Left kidney (tissue), 2 donors: Measurements from ENCODE around the gene HOXD10. TPM values are rescaled to one million over a fixed set of nuclear protein-coding genes. Genes with fewer than 3 reads are reported as not detected.
A peak's percentile ranks its signal among the peaks of the same experiment; 100 is the strongest.

Experiments used
- DNase-seq: peaks from one replicate; pipeline ENCODE4 v3.0.0-alpha.2; 2013
- polyA plus RNA-seq: library from polyadenylated mRNA; unstranded; fragments of 120-200 nt; gene quantifications from one replicate; pipeline ENCODE4 v1.2.1, GENCODE V29; 2013; ENCODE audit not compliant: insufficient read length

The HOXD10 gene
- polyA plus RNA-seq, 1 donor = 220 TPM

DNA sequence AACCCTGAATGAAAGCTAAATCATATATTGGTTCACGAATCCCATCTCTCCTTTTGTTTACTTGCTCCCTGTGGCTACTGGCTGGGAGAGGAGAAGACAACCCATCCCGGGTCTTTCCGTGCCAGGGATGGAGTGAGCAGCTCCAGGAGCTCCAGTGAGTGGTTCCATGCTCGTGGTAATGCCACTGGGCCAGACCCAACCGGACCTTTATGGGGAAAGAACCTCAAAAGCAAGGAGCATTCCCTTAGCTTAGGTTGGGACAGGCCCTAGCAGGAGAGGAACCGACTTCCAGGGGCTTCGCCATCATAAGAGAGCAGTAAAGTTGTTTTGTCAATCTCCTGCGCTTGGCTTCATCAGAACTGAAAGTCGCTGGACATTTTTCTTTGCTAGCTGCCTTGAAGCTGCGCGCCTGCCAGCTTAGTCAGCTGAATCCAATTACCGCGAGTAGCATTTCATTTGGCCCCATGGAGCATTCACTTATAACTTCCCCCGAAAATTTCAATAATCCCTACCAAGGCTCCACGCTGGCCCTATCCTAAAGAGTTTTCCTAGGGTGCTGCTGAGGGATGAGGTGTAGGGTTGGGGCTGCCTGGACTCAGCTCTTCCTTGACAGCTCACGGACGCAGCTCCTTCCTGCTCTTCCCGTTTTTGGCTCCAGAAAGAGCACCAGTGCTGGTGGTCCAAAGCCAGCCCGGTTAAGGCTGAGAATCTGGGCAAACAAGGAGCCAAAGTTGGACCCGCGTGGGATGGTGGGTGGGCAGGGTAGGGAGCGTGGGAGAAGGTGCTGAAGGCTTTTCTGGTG is 45.4 kb downstream of the HOXD10 start:
- peak; percentile 75 for DNase-seq

DNA sequence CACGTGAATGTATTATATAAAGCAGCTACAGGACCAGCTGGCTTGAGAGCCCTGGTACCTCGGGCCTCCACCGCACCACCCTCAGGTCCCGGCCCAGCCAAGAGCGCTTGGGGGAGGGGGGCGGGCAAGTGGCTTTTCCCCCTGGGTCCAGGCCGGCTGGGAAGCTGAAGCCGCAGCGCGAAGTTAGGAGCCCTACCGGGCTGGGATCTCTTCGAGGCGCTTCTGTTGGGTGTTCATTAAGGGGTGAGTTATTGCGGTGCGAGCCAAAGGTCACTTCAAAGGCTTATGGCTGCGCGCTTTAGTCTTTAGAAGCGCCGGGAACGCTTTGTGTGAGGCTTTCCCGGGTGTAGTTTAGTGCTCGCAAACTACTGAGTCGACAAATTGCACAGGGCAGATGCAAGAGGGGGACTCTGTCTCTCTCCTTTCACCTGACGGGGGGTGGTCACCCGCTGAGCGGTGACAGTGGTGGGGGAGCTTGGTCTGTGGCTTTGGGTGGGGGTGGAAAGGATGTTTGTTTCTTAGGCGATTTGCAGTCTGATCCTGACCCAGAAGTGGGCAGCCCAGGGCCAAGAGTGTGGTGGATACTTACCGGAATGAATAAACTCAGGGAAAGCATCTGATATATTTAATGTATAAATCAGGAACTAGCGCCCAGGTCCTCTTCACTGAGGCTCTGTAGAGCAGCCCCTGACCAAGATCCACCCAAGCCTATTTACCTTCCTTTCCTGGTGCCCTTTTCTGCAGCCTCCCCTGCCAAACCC is 46.5 kb downstream of the HOXD10 start:
- peak; percentile 92 for DNase-seq

DNA sequence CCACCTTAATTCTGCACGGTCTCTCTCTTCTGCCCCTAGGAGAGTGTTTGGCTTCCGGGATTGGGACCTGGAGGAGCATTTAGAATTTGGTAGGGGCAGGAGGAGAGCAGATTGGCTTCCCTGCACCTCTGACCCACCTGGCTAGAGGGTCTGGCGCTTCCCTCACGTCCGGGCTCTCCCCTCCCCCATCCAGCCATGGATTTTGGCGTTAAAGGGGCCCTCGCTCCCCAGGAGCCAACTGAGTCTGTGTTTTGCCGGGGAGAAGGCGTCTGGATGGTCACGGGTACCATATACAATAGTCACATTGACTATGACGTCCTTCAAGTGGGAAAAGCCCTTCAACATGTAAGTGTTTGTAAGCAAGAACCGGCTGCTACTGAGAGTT is 47.1 kb downstream of the HOXD10 start:
- DNase-seq = no peak

DNA sequence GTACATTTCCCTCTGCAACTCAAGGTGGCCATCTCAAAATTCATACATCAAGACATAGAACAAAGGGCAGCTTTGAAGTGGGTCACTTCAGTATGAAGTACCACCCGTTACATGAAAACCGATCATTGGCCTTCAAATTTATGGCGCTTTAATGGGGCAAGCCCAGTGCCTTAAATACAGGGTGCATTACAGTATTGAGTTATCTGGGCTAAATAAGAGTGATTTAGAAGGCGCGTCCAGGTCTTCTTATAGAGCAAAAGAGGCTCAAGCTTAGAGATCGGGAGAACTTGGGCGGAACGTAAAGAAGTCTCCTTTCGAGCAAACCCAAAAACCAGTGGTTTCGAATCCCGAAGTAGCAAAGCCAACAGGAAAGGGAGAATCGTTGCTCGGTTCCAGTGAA is 47.6 kb downstream of the HOXD10 start:
- no peak for DNase-seq

DNA sequence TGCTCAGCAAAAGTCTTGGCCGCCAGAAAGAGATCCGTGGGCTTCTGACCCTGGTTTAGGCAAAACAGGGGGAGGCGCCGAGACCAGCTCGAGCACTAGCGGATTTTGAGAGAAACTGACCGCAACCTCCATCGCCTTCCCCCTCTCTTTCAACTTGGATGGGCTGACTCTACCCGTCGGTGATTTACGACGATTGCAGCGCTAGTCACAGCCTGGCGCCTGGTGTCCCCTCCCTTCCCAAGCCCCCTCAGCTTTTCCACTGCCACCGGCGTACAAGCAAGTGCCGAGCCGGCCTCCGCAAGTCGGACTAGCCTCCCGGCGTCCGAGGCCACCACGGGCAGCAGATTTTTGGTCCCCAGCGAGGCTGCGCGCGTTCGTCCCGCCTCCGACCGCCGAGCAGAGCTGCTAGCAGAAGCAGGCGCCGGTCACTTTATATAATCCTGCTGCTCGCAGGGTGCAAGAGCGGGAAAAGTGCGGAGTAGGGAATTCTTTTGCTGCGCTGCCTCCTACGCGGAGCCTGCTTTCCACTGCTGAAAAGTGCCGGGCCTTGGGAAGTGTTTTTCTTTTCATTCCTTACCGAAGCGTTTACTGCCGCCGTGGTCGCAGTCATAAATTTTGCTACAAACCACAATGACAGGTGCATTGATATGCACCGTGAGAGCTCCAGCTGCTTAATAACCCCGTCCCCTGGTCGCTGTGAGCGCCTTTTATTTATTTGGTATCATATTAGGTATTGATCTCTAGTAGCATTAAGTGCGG is 48.2 kb downstream of the HOXD10 start:
- DNase-seq = peak; percentile 79

DNA sequence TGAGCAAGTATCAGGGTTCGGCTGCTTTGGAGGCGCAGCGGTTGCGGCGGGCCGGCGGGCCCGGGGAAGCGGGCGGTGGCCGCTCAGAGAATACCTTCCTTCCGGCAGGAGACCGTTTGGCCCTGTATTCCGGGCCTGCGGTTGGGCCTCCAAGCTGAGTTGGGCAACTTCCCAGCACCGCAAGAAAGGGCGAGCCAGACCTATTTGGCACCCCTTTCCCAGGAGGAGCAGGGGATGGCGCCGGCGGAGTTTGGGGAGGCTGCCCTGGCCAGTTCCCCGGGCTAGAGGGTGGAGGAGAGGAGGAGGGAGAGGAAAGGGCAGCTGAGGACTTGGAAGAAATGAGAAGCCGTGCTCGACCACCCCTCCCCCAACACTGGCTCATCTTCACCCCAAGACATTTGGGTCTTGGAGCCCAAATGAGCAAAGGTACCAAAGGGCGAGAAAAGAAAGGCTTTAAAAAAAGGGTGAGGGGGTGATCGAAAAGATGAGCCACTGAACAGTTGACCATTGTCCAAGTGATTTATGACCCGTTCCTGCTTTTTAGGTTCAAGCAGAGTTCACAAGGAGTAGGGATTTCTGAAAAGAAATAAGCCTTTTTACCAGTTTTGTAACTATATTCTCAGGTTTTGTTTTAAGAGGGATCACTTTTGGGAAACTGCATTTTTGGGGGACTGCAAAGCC is 48.9 kb downstream of the HOXD10 start:
- peak; percentile 69 for DNase-seq

DNA sequence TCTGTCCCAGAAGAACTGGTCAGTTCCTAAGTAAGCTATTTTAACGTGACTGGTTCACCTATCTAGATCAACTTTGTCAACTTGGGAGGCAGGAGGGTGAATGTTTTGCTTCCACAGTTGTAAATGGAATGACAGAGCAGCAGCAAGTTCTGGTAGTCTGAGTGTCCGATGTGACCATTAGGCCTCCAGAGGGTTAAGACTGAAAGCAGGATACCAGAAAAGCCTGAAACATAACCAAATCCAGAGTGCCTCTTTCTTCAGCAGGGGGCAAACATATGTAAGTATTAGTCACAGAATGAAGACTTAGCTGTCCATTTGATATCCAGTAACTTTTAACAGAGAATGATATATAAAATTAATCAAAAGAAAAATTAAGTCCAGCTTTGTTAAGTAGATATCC is 49.7 kb downstream of the HOXD10 start:
- DNase-seq = no peak

DNA sequence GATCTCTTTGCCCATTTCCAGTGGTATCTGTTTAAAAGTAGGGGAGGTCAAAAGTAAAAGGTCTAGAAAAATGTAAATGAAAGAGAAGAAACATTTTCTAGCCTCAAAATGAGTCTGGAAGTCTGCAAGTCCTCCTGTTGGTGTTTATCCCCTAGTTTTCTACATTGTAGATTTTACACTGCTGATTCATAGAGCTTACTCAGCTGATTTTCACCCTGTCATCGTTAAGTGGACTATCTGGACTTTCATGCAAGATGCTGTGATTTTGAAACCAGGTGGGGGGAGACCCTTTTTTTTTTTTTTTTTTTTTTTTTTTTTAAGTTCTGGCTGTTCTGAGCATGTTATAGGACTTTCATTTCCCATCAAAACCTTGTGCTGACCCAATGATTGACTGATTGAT is 50.8 kb downstream of the HOXD10 start:
- DNase-seq = no peak

DNA sequence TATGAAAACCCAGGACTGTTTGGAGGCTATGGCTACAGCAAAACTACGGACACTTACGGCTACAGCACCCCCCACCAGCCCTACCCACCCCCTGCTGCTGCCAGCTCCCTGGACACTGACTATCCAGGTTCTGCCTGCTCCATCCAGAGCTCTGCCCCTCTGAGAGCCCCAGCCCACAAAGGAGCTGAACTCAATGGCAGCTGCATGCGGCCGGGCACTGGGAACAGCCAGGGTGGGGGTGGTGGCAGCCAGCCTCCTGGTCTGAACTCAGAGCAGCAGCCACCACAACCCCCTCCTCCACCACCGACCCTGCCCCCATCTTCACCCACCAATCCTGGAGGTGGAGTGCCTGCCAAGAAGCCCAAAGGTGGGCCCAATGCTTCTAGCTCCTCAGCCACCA is 52.6 kb downstream of the HOXD10 start:
- no peak for DNase-seq

Other genes with a start within 250 kb of the HOXD10 start
- gene LNPK, start 114.5 kb upstream of the HOXD10 start, polyA plus RNA-seq = 25.7 TPM
- gene EVX2, start 32.8 kb upstream of the HOXD10 start, polyA plus RNA-seq = not detected
- gene HOXD13, start 24.1 kb upstream of the HOXD10 start, polyA plus RNA-seq = 0.20 TPM
- 0.32 TPM for gene HOXD12, start 17.0 kb upstream of the HOXD10 start, polyA plus RNA-seq
- 63.7 TPM for gene HOXD11, start 9.5 kb upstream of the HOXD10 start, polyA plus RNA-seq
- gene HOXD9, start 5.9 kb downstream of the HOXD10 start, polyA plus RNA-seq = 84.0 TPM
- 170 TPM for gene HOXD8, start 12.9 kb downstream of the HOXD10 start, polyA plus RNA-seq
- gene HOXD4, start 34.8 kb downstream of the HOXD10 start, polyA plus RNA-seq = 60.4 TPM
- 26.1 TPM for gene HOXD3, start 40.5 kb downstream of the HOXD10 start, polyA plus RNA-seq
- 10.1 TPM for gene HOXD1, start 71.9 kb downstream of the HOXD10 start, polyA plus RNA-seq
- gene MTX2, start 152.7 kb downstream of the HOXD10 start, polyA plus RNA-seq = 88.7 TPM